GM19467 (cell line): ENCODE data around the gene PACSIN1.
"Not testable (repeated sequence)": the region's sequence is repeated elsewhere in the genome, so short reads cannot be mapped to it uniquely, and the experiment has no call there.

ENCODE experiments used
- ATAC-seq: cut with Tn5 transposase; IDR thresholded peaks from one replicate; pipeline ENCODE4 v1.9.1; 2021; ENCODE audit warnings: mild to moderate bottlenecking, moderate library complexity; ENCODE audit not compliant: unreplicated experiment

The PACSIN1 gene

DNA sequence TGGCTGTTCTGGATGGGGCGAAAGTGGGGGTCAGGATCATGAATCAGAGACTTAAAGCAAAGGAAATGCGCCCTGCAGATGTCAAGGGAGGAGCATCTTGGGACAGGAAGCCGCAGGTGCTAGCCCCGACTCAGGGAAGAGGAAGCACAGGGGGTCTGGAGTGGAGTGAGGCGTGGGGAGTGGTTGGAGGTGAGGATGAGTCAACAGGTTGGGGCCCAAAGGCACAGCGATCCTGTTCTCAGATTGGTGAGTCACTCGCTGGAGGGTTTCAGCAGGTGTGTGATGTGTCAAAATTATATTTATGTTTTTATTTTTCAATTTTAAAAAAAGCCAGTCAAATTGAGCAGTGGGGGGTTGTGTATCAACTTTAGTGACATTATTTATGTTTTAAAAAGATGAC is 19.0 kb downstream of the PACSIN1 start:
- ATAC-seq: no peak

- ATAC-seq: no peak
These were observed 19.6 kb downstream of the PACSIN1 start for GRCh38 chr6:34485321-34486060.

- ATAC-seq: no peak
These were observed 20.3 kb downstream of the PACSIN1 start for GRCh38 chr6:34486106-34486740.

DNA sequence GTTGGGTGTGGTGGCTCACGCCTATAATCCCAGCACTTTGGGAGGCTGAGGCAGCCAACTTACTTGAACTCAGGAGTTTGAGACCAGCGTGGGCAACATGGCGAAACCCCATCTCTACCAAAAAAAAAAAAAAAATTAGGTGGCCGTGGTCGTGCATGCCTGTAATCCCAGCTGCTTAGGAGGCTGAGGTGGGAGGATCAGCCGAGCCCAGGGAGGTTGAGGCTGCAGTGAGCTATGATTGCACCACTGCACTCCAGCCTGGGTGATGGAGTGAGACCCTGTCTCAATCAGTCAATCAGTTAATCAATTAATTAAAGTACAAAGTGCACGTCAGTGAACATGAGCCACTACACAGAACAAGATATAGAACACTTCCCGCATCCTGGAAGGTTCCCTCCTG is 21.0 kb downstream of the PACSIN1 start:
- ATAC-seq: not testable (repeated sequence)

GRCh38 chr6:34487536-34487935 is 21.7 kb downstream of the PACSIN1 start:
- ATAC-seq: no peak

DNA sequence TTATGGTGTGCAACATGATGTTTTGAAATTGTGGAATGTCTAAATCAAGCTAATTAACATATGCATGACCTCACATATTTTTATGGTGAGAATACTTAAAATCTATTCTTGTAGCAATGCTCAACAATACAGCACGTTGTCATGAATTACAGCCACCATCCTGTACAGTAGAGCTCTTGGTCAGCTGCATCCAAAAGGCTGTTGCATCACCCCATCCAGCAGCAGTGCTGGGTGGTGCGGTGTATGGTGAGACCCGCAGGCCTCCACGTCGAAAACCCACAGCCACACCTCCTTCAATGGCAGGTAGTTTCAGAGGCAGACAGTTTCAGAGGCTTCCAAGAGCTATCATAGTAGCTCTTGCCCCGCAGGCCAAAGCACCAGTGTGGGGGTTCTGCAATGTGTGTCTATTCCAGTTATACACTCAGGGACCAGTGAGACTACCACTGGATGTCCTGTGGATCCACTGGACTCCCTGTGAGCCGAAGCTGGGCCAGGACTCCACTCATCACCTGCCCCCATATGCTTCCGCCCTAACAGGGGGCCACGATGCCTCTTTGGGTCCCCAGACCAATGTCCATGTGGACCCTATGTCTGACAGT is 23.4 kb downstream of the PACSIN1 start:
- no peak for ATAC-seq

DNA sequence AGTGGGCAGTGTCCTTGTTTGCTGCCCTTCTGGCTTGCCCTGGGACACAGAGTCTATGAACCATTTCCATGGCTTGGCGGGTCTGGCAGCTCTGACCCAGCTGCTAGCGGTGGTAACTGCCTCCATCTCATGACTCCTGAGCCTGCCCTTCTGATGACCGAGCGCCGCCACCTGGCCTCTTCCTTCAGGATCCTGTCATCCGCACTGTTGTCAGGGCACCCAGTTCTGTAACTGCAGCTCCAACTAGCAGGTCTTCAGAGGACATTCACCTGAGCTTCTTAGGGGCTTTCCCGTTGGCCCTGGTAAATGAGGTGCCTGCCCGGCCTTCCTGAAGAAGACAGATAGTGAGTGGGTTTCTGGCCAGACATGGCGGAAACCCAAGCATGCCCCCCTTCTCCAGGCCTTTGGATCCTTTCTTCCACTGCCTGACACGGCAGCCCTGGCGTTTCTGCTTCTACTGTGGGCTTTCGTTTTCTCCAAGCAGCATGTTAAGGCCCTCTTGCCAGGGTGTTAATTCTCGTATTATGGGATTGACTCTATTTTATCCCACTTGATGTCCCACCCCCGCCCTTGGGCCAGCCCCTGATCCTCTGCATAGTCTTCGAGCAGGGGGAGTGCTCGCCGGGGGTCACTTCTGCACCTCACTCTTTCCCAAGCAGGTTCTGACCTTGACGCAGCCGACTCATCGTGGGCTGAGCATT is 24.7 kb downstream of the PACSIN1 start:
- no peak for ATAC-seq

DNA sequence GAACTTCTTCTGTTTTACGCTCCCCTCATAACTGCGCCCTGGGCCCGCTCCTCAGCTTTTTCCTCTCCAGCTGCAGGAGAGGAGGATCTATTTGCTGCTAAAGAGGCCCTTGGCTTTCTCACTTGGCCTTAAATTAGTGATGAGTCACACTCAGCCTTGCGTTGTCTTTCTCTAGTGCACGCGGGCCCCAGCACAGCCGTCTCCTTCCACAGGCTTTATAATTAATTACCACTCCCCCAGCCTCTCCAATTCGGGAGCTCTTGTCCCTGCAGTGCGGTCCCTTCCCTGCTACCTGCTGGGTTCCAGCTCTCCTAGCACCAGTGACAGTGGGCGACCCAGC is 25.2 kb downstream of the PACSIN1 start:
- no peak for ATAC-seq

GRCh38 chr6:34493344-34493743 is 27.5 kb downstream of the PACSIN1 start:
- no peak for ATAC-seq

DNA sequence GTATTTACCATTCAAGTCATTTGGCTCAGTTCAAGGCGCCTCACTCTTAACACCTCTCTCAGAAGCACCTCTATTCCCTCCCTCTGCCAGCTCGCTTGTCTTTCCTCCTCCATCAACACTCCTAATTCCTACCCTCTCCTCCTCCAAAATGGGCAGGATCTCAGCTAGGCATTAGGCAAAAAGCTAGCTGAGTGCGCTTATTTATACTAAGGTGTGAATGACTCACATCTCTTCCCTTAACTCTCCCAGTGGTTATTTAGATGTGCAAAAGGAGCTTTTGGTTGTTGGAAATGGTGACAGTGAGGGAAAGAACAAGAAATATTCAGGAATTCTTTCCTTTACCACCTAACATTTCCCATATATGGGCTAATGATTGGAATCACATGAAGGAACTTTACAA is 29.1 kb downstream of the PACSIN1 start:
- no peak for ATAC-seq

- no peak for ATAC-seq
These were observed 30.3 kb downstream of the PACSIN1 start for GRCh38 chr6:34496103-34496685.

- ATAC-seq: no peak
These were observed 31.5 kb downstream of the PACSIN1 start for GRCh38 chr6:34497411-34497810.

GRCh38 chr6:34506718-34507117 is 40.8 kb downstream of the PACSIN1 start:
- ATAC-seq: no peak

GRCh38 chr6:34508425-34508824 is 42.5 kb downstream of the PACSIN1 start:
- ATAC-seq: no peak

DNA sequence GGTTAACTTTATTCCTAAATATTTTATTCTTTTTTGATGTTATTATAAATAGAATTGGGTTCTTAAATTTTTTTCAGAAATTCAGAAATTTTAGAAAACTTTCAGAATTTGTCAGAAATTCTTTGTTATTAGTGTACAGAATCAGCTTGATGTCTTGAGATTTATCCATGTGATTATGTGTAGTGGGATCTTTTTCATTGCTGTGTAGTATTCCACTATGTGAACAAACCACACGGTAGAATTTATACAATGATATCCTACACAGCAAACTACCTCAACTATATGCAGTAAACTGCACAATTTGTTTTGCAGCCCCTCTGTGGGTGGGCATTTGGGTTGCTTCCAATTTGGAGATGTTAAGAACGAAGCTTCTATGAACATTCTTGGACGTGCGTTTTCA is 43.9 kb downstream of the PACSIN1 start:
- ATAC-seq: no peak

- ATAC-seq: no peak
These were observed 44.4 kb downstream of the PACSIN1 start for GRCh38 chr6:34510299-34510698.

DNA sequence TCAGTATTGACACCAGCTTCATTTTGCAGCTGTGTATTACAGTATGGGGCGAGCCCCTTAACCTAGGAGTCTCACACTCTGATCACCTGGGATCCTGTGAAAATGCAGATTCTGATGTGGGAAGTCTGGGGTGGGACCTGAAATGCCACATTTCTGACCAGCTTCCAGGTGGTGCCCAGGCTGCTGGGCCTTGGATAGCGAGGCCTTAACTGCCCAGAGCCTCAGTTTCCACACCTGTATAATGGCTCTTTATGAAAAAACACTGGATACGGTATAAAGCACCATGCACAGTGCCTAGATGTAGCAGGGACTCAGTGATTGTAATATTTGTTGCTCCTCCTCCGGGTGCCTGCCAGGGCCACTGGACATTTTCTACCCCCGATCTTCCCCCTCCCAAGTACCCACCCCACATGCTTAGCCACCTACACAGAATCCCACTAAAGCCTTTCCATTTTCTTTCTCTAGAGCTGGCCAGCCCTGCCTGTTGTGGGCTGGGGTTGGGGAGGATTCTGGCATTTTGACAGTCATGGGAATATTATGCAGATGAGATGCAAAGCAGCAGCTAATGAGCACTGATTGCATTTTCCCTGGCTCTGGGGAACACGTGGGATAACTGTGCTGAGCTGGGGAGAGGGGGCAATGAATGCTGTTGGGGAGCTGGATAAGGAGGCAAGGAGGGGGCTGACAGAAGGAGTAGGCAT is 45.5 kb downstream of the PACSIN1 start:
- ATAC-seq: no peak

DNA sequence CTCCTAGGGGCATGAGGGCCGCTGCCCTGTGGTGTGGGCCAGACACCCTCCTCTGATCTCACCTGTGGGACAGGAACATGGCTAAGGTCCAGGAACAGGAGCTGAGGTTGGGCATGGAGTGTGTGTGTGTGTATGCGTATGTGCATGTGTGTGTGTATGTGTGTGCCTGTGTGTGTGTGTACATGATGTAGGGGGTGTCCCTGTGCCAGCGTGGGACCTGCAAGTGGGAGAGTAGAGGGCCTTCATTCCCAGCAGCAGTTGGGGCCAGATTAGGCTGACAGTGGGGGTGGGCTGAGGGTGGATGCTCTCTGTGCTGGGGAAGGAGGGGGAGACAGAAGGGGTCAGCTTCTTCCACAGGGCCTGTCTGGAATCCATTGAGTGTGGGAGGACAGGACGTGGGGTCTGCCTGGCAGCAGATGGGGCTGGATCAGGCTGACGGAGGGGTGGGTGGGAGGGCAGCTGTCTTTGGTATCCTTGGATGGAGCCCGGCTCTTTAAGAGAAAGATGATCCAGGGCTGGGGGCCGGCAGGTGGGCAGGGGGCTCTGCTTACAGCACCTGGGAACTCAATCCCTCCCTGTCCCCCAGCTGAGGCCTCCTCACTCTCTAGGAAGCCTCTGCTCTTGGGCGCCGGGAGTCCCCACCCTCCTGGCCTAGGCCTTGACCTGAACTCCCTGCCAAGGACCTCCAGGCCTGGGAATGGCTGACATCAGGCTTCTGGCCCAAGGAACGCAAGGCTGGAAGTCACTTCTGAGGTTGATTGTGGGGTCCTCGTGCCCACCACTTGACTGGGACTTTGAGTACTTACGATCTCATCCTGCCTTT is 46.2 kb downstream of the PACSIN1 start:
- ATAC-seq: no peak

GRCh38 chr6:34512738-34513115 is 46.9 kb downstream of the PACSIN1 start:
- ATAC-seq: no peak

GRCh38 chr6:34513646-34514045 is 47.8 kb downstream of the PACSIN1 start:
- no peak for ATAC-seq
